Measurements from ENCODE around the gene AGAP1. TPM values are rescaled to one million over a fixed set of nuclear protein-coding genes. Genes with fewer than 3 reads are reported as not detected.

AGAP1 gene
- total and polyA plus RNA-seq, 11 donors, result 5.9 to 21.6 (median 18.9) TPM

GRCh38 chr2:235934774-235935484 lies 441.1 kb downstream of the AGAP1 start:
- H3K4me3 ChIP-seq, result no peak overlapping the region
- no peak for DNase-seq

GRCh38 chr2:235935773-235936172 lies 441.9 kb downstream of the AGAP1 start:
- intact Hi-C loops (cut with DNase I), result no loop called here
- H3K9me3 ChIP-seq, result peaks cover 0 to 9% (median 0%) of the 10 kb centered on the region in 12 donors
- DNase-seq (no peak), ATAC-seq (no peak)
- H3K4me3 ChIP-seq, result no peak overlapping the region
- H3K4me1 ChIP-seq, result peaks cover 0 to 10% (median 0%) of the 10 kb centered on the region in 12 donors
- peaks cover 0 to 37% (median 14%) of the 10 kb centered on the region in 9 donors for H3K36me3 ChIP-seq
- H3K27me3 ChIP-seq, result no peaks in the 10 kb centered on the region
- 91 to 94% (median 92%) methylated on average over 13 of the region's 13 CpGs for WGBS, 4 donors
- no peak overlapping the region for H3K27ac ChIP-seq
- TF ChIP-seq CTCF (IDR thresholded peaks at IDR 0.05) (no peak), POLR2A (IDR thresholded peaks at IDR 0.05) (no peak)

More at GRCh38 chr2:235934774-235935484, 441.1 kb downstream of the AGAP1 start:
- 92 to 95% (median 93%) methylated on average over 16 of the region's 16 CpGs for WGBS, 4 donors
- ATAC-seq, result no peak
- Histone ChIP-seq H3K4me1 (peaks cover 0 to 4% (median 0%) of the 10 kb centered on the region in 12 donors), H3K9me3 (peaks cover 0 to 9% (median 0%) of the 10 kb centered on the region in 12 donors), H3K27me3 (no peaks in the 10 kb centered on the region), H3K27ac (no peak overlapping the region), H3K36me3 (peaks cover 0 to 41% (median 15%) of the 10 kb centered on the region in 9 donors)
- intact Hi-C loops (cut with DNase I), result no loop called here
- TF ChIP-seq POLR2A (IDR thresholded peaks at IDR 0.05) (no peak), CTCF (IDR thresholded peaks at IDR 0.05) (no peak)

GRCh38 chr2:235936493-235936892 lies 442.6 kb downstream of the AGAP1 start:
- no peaks in the 10 kb centered on the region for H3K27me3 ChIP-seq
- H3K36me3 ChIP-seq, result peaks cover 0 to 30% (median 10%) of the 10 kb centered on the region in 9 donors
- H3K4me1 ChIP-seq, result peaks cover 0 to 10% (median 0%) of the 10 kb centered on the region in 12 donors
- ATAC-seq (no peak), DNase-seq (no peak)
- H3K9me3 ChIP-seq, result peaks cover 0 to 9% (median 0%) of the 10 kb centered on the region in 12 donors
- TF ChIP-seq CTCF (IDR thresholded peaks at IDR 0.05) (peak in 3 of 12 donors; percentile 16 to 17 (median 17)), POLR2A (IDR thresholded peaks at IDR 0.05) (no peak)
- no peak overlapping the region for H3K27ac ChIP-seq
- intact Hi-C loops (cut with DNase I), result no loop called here
- no peak overlapping the region for H3K4me3 ChIP-seq
- WGBS, 4 donors, result 65 to 72% (median 68%) methylated on average over 8 of the region's 8 CpGs

- Histone ChIP-seq H3K4me1 (peaks cover 0 to 10% (median 0%) of the 10 kb centered on the region in 12 donors), H3K27ac (no peak overlapping the region), H3K36me3 (peaks cover 0 to 24% (median 4%) of the 10 kb centered on the region in 9 donors), H3K9me3 (peaks cover 0 to 9% (median 0%) of the 10 kb centered on the region in 12 donors), H3K4me3 (no peak overlapping the region), H3K27me3 (no peaks in the 10 kb centered on the region)
- intact Hi-C loops (cut with DNase I), result no loop called here
- TF ChIP-seq POLR2A (IDR thresholded peaks at IDR 0.05) (no peak), CTCF (IDR thresholded peaks at IDR 0.05) (no peak)
- WGBS, 4 donors, result 75 to 81% (median 77%) methylated on average over 4 to 10 of the region's 10 CpGs
- DNase-seq (no peak), ATAC-seq (no peak)
Measured at GRCh38 chr2:235937087-235937486, 443.2 kb downstream of the AGAP1 start.

All from heart left ventricle (tissue), 16 donors.